Nephron progenitor cell (in vitro differentiated cells): ENCODE measurements around the gene TIMM50.

ENCODE experiments used
- DNase-seq: peaks from one replicate; pipeline ENCODE4 v3.0.0; 2021
- H3K27ac Mint-ChIP-seq: 2 replicates; pipeline ENCODE4 v1.8.0; 2021; ENCODE audit warnings: mild to moderate bottlenecking, moderate library complexity, mixed read lengths
- H3K27me3 Mint-ChIP-seq: 2 replicates; pipeline ENCODE4 v1.8.0; 2021; ENCODE audit warnings: mild to moderate bottlenecking, low read depth, mixed read lengths; ENCODE audit not compliant: poor library complexity
- H3K36me3 Mint-ChIP-seq: 2 replicates; pipeline ENCODE4 v1.8.0; 2021; ENCODE audit warnings: low read depth, mixed read lengths
- H3K4me1 Mint-ChIP-seq: 2 replicates; pipeline ENCODE4 v1.8.0; 2021; ENCODE audit warnings: mixed read lengths
- H3K4me3 Mint-ChIP-seq: 2 replicates; pipeline ENCODE4 v1.8.0; 2021; ENCODE audit warnings: mild to moderate bottlenecking, moderate library complexity, mixed read lengths
- H3K9me3 Mint-ChIP-seq: 2 replicates; pipeline ENCODE4 v1.8.0; 2021; ENCODE audit warnings: mild to moderate bottlenecking, moderate library complexity, mixed read lengths
- CTCF ChIP-seq: fragments of 200-600 bp; sonication (generic); IDR thresholded peaks from 2 replicates; pipeline ENCODE4 v1.5.0; 2021; ENCODE audit warnings: antibody characterized with exemption

TIMM50 gene

GRCh38 chr19:39500543-39500942, 19.9 kb downstream of the TIMM50 start:
- Mint-ChIP-seq H3K9me3 (peaks cover 1% of the 10 kb centered on the region), H3K4me3 (peak overlapping the region; percentile 68), H3K27ac (no peak overlapping the region), H3K4me1 (peaks cover 33% of the 10 kb centered on the region), H3K36me3 (peaks cover 28% of the 10 kb centered on the region), H3K27me3 (peaks cover 10% of the 10 kb centered on the region)
- no peak for DNase-seq
- no peak for TF ChIP-seq CTCF

- no peak for DNase-seq
- peaks cover 32% of the 10 kb centered on the region for H3K36me3 Mint-ChIP-seq
- H3K4me3 Mint-ChIP-seq, result no peak overlapping the region
- H3K4me1 Mint-ChIP-seq, result peaks cover 26% of the 10 kb centered on the region
- TF ChIP-seq CTCF, result no peak
- peaks cover 6% of the 10 kb centered on the region for H3K9me3 Mint-ChIP-seq
- peaks cover 17% of the 10 kb centered on the region for H3K27me3 Mint-ChIP-seq
- H3K27ac Mint-ChIP-seq, result no peak overlapping the region
Measured at GRCh38 chr19:39501340-39501739, 20.7 kb downstream of the TIMM50 start.

- TF ChIP-seq CTCF, result peak; percentile 78
- Mint-ChIP-seq H3K27me3 (peaks cover 22% of the 10 kb centered on the region), H3K36me3 (peaks cover 35% of the 10 kb centered on the region), H3K4me1 (peaks cover 28% of the 10 kb centered on the region), H3K4me3 (no peak overlapping the region), H3K9me3 (peaks cover 10% of the 10 kb centered on the region), H3K27ac (no peak overlapping the region)
- DNase-seq, result peak; percentile 84
Measured at GRCh38 chr19:39502640-39503417, 22.2 kb downstream of the TIMM50 start.

DNA sequence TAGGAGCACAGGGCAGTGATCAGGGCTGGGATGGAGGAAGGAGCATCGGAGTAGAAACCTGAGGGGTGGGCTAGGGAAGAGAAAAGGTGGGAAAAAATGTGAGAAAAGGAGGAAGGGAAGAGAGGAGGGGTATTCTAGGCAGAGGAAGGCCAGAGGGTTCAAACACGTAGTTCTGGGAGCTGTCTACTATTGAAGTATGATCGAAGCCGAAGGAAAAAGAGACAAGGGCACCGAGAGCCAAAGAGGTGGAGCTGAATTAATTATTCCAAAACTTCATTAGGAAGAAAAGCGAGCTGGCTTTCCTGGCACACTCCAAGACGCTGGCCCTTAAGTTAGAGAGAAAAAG, 25.9 kb downstream of the TIMM50 start:
- Mint-ChIP-seq H3K27me3 (peaks cover 23% of the 10 kb centered on the region), H3K36me3 (peaks cover 25% of the 10 kb centered on the region), H3K4me3 (peak overlapping the region; percentile 60), H3K27ac (no peak overlapping the region), H3K9me3 (peaks cover 10% of the 10 kb centered on the region), H3K4me1 (peaks cover 19% of the 10 kb centered on the region)
- no peak for DNase-seq
- no peak for TF ChIP-seq CTCF

- TF ChIP-seq CTCF, result no peak
- no peak overlapping the region for H3K27ac Mint-ChIP-seq
- H3K4me3 Mint-ChIP-seq, result peak overlapping the region; percentile 76
- H3K36me3 Mint-ChIP-seq, result peaks cover 22% of the 10 kb centered on the region
- H3K4me1 Mint-ChIP-seq, result peaks cover 19% of the 10 kb centered on the region
- H3K9me3 Mint-ChIP-seq, result peaks cover 10% of the 10 kb centered on the region
- peaks cover 23% of the 10 kb centered on the region for H3K27me3 Mint-ChIP-seq
- DNase-seq, result peak; percentile 81
Measured at GRCh38 chr19:39506944-39507714, 26.5 kb downstream of the TIMM50 start.
